HepG2 (cell line): ENCODE data around the gene ZNF213. TPM values are rescaled to one million over a fixed set of nuclear protein-coding genes. Genes with fewer than 3 reads are reported as not detected.

Experiments used
- ATAC-seq: fragments of 200-7000 bp; cut with Tn5 transposase; 3 replicates; pipeline ENCODE4 v1.9.1; 2020; ENCODE audit warnings: mild to moderate bottlenecking, moderate library complexity
- BruUV-seq: library from RNA; stranded (reverse); fragments of 400-500 nt; replicated peaks from 2 replicates; lab custom pipeline; 2021; lab: Mats Ljungman, UMichigan
- CTCF ChIA-PET: fragments of 300-600 bp; formaldehyde crosslinking; extraction: SDS; loops from one replicate; lab custom pipeline; 2021; ENCODE audit warnings: low total read pairs, inconsistent platforms, low intra/inter-chr PET ratio; lab: Yijun Ruan, JAX
- POLR2A ChIA-PET: fragments of 350-600 bp; sonication (Branson Sonifier 250); formaldehyde crosslinking; loops from one replicate; lab custom pipeline; 2020; ENCODE audit warnings: antibody characterized with exemption, inconsistent platforms; lab: Yijun Ruan, JAX
- DNase-seq: peaks from one replicate; pipeline ENCODE4 v3.0.0-alpha.2; 2015; ENCODE audit warnings: low spot score
- FAIRE-seq: peaks from 3 replicates; lab custom pipeline; 2011; peaks lifted over from hg19 to GRCh38; lab: Jason Lieb, UNC
- H2AFZ ChIP-seq: one replicate; pipeline ENCODE4 v1.6.1; 2011; ENCODE audit warnings: low read length, inconsistent platforms
- H3K27ac ChIP-seq: fragments of 300-600 bp; 3 replicates; pipeline ENCODE4 v1.8.0; 2011; ENCODE audit warnings: mixed run types, mild to moderate bottlenecking, mixed read lengths, low read length, inconsistent platforms; ENCODE audit not compliant: insufficient read depth; ENCODE audit errors: extremely low read length
- H3K27me3 ChIP-seq, 2 experiments: fragments of 200-600 bp in 1 of 2; 2 replicates in 1 of 2; 3 replicates in 1 of 2; pipeline versions ENCODE4 v1.6.0 to v1.8.0; 2011; ENCODE audit warnings: low read length in 2 of 2, mild to moderate bottlenecking in 2 of 2, moderate library complexity in 2 of 2, inconsistent platforms in 1 of 2; ENCODE audit not compliant: insufficient read depth in 2 of 2, control insufficient read depth in 1 of 2
- H3K36me3 ChIP-seq, 2 experiments: fragments of 200-600 bp in 1 of 2; replicated peaks in 1 of 2; 2 replicates in 1 of 2; 3 replicates in 1 of 2; pipeline versions ENCODE4 v1.5.1 to v1.8.0; 2011; ENCODE audit warnings: low read length in 2 of 2, inconsistent platforms in 1 of 2; ENCODE audit not compliant: insufficient read depth in 2 of 2, control insufficient read depth in 1 of 2
- H3K4me1 ChIP-seq: 2 replicates; pipeline ENCODE4 v1.5.1; 2012; ENCODE audit warnings: low read length, inconsistent platforms; ENCODE audit not compliant: insufficient read depth
- H3K4me2 ChIP-seq: 2 replicates; pipeline ENCODE4 v1.6.0; 2011; ENCODE audit warnings: low read depth, low read length, inconsistent platforms
- H3K4me3 ChIP-seq, 3 experiments: fragments of 200-600 bp in 1 of 3; sonication (generic), shearing (Covaris generic) in 1 of 3; replicated peaks in 1 of 3; 2 replicates each; pipeline ENCODE4 v1.5.1; 2011 to 2016; ENCODE audit warnings: low read length in 3 of 3, inconsistent platforms in 2 of 3, low read depth in 2 of 3, mild to moderate bottlenecking in 2 of 3, control low read depth in 1 of 3, mixed read lengths in 1 of 3; ENCODE audit not compliant: insufficient read depth in 1 of 3
- H3K79me2 ChIP-seq: one replicate; pipeline ENCODE4 v1.6.1; 2011; ENCODE audit warnings: low read length, inconsistent platforms; ENCODE audit not compliant: insufficient read depth
- H3K9ac ChIP-seq: 2 replicates; pipeline ENCODE4 v1.6.0; 2011; ENCODE audit warnings: mild to moderate bottlenecking, low read depth, low read length, inconsistent platforms; ENCODE audit not compliant: insufficient read depth
- H3K9me3 ChIP-seq: 2 replicates; pipeline ENCODE4 v1.5.1; 2012; ENCODE audit warnings: mild to moderate bottlenecking, low read length
- H4K20me1 ChIP-seq: 2 replicates; pipeline ENCODE4 v1.6.0; 2011; ENCODE audit warnings: inconsistent platforms, mild to moderate bottlenecking, low read length, moderate library complexity; ENCODE audit not compliant: insufficient read depth
- CCAR2 ChIP-seq: fragments of 200-400 bp; formaldehyde crosslinking; optimal IDR thresholded peaks from 2 replicates; pipeline ENCODE3; 2018; ENCODE audit warnings: low read depth, mild to moderate bottlenecking, low read length, moderate library complexity
- MED1 ChIP-seq: sonication (generic); formaldehyde crosslinking; IDR thresholded peaks from 2 replicates; pipeline ENCODE4 v1.4.0; 2020; ENCODE audit warnings: missing genetic modification reagents
- PRMT3 ChIP-seq: sonication (generic); formaldehyde crosslinking; IDR thresholded peaks from 2 replicates; pipeline ENCODE4 v1.8.1; 2022; ENCODE audit warnings: low read depth, mild to moderate bottlenecking, moderate library complexity, missing genetic modification reagents, borderline replicate concordance
- ZNF17 ChIP-seq: sonication (generic); formaldehyde crosslinking; IDR thresholded peaks from 2 replicates; pipeline ENCODE4 v1.5.0; 2020; ENCODE audit warnings: mild to moderate bottlenecking, missing genetic modification reagents
- ZNF878 ChIP-seq: sonication (generic); formaldehyde crosslinking; IDR thresholded peaks from 2 replicates; pipeline ENCODE4 v1.8.1; 2023; ENCODE audit warnings: mild to moderate bottlenecking, missing genetic modification reagents, moderate library complexity
- WGBS: methylation state at CpG from one replicate; pipeline ENCODE4 v1.1.6; 2017; ENCODE audit warnings: low lambda C conversion rate; 5-methylcytosine and 5-hydroxymethylcytosine counted together
- in situ Hi-C: cut with HindIII; loops from 2 replicates; pipeline ENCODE4 v1.10.0; 2017; ENCODE audit warnings: low pct_unique_long_range_greater_than_20kb; ENCODE audit not compliant: extremely low pct_ligation_motif_present
- intact Hi-C: fragments of 100-400 bp; cut with micrococcal nuclease; formaldehyde crosslinking; loops from one replicate; pipeline ENCODE4 v1.10.0; 2022; ENCODE audit not compliant: unreplicated experiment
- polyA plus RNA-seq, 8 experiments: library from polyadenylated mRNA; depleted of rRNA in 3 of 8; stranded (reverse) in 7 of 8; unstranded in 1 of 8; fragments of >200 nt; fragmentation: Illumina TruSeq in 4 of 8; extraction: Trizol in 4 of 8; gene quantifications; 2 replicates each; pipeline versions ENCODE4 v1.2.1 to v1.2.3, GENCODE V29; 2011 to 2016; ENCODE audit warnings: low read depth in 4 of 8, missing spikeins in 1 of 8, mixed read lengths in 1 of 8; ENCODE audit not compliant: insufficient read depth in 1 of 8
- total RNA-seq, 5 experiments: library from RNA; depleted of rRNA; stranded (reverse); fragments of >200 nt; fragmentation: Illumina TruSeq; extraction: Trizol; gene quantifications; 2 replicates each; pipeline ENCODE4 v1.2.3, GENCODE V29; 2016; ENCODE audit warnings: low read depth in 1 of 5
- TF ChIP-seq, protein P1 (sequence below), 2 experiments: sonication (generic) in 1 of 2; formaldehyde crosslinking in 1 of 2; IDR thresholded peaks; 2 replicates each; pipeline versions ENCODE4 v1.4.0 to v1.6.1; 2018 to 2020; ENCODE audit warnings: missing genetic modification reagents in 2 of 2, borderline replicate concordance in 1 of 2, low read depth in 1 of 2, mild to moderate bottlenecking in 1 of 2, missing biosample characterization in 1 of 2

ZNF213 gene
- total and polyA plus RNA-seq, 2 of the 13 experiments (the other 11 are each of a cell fraction or from before 2014, with no cell fraction given): 0.59 to 0.97 TPM

- TF ChIP-seq ZNF17: no peak
- no peak for TF ChIP-seq PRMT3 (CRISPR knock-in tag)
- TF ChIP-seq, protein P1, sequence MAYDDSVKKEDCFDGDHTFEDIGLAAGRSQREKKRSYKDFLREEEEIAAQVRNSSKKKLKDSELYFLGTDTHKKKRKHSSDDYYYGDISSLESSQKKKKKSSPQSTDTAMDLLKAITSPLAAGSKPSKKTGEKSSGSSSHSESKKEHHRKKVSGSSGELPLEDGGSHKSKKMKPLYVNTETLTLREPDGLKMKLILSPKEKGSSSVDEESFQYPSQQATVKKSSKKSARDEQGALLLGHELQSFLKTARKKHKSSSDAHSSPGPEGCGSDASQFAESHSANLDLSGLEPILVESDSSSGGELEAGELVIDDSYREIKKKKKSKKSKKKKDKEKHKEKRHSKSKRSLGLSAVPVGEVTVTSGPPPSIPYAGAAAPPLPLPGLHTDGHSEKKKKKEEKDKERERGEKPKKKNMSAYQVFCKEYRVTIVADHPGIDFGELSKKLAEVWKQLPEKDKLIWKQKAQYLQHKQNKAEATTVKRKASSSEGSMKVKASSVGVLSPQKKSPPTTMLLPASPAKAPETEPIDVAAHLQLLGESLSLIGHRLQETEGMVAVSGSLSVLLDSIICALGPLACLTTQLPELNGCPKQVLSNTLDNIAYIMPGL (CRISPR knock-in tag; IDR thresholded peaks at IDR 0.05; ENCODE audit: borderline replicate concordance in 1 of 2, low read depth in 1 of 2): no peak
Observed at GRCh38 chr16:3096362-3096761, 38.5 kb upstream of the ZNF213 start (continued).

GRCh38 chr16:3097266-3097665 is 37.6 kb upstream of the ZNF213 start:
- Histone ChIP-seq H3K4me1 (peaks cover 47% of the 10 kb centered on the region), H3K27me3 (peaks cover 0 to 22% of the 10 kb centered on the region in 2 experiments; a peak in 2 of 5 replicates), H4K20me1 (no peaks in the 10 kb centered on the region), H3K9ac (no peak overlapping the region), H3K4me2 (no peak overlapping the region), H3K79me2 (no peaks in the 10 kb centered on the region), H3K27ac (no peak overlapping the region), H3K9me3 (no peaks in the 10 kb centered on the region), H3K4me3 (no peak overlapping the region), H2AFZ (no peak overlapping the region), H3K36me3 (no peaks in the 10 kb centered on the region)
- ChIA-PET POLR2A (interaction anchor here (1.6 to 3.3 kb wide), 2 partner anchors 32 kb away, joined by 6 to 13 read pairs; partner anchors contain the start of gene IL32), CTCF (no interaction called here)
- FAIRE-seq: no peak
- BruUV-seq: no TSS peak
- no peak for DNase-seq
- intact Hi-C loops: loop anchor here (5.0 kb wide), 1 partner anchor 35 kb away; no protein-coding TSS in a partner anchor
- TF ChIP-seq MED1 (CRISPR knock-in tag) (no peak), CCAR2 (no peak), ZNF878 (CRISPR knock-in tag) (no peak)
- WGBS: 63% methylated on average over 8 of the region's 8 CpGs
- in situ Hi-C loops: no loop called here
- ATAC-seq: no peak
